ENCODE results near the gene TMEM168.
"Not testable (repeated sequence)": the region's sequence is repeated elsewhere in the genome, so short reads cannot be mapped to it uniquely, and the experiment has no call there.

TMEM168 gene

DNA sequence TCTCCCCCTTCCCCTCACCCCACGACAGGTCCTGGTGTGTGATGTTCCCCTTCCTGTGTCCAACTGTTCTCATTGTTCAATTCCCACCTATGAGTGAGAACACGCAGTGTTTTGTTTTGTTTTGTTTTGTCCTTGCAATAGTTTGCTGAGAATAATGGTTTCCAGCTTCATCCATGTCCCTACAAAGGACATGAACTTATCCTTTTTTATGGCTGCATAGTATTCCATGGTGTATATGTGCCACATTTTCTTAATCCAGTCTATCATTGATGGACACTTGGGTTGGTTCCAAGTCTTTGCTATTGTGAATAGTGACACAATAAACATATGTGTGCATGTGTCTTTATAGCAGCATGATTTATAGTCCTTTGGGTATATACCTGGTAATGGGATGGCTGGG is 58.9 kb downstream of the TMEM168 start:
- H3K27ac ChIP-seq (ENCODE audit: extremely low read depth, low read depth, low read length); H3K4me1 ChIP-seq (ENCODE audit: control insufficient read depth, insufficient read depth, low read length); CTCF ChIA-PET; POLR2A ChIA-PET; H3K4me3 ChIP-seq (ENCODE audit: low read depth, low read length); H3K36me3 ChIP-seq (ENCODE audit: control insufficient read depth in 2 of 2, insufficient read depth in 1 of 2, low read length in 2 of 2); H3K9me3 ChIP-seq (ENCODE audit: control insufficient read depth, insufficient read depth, low read depth, low read length): not testable (repeated sequence)
- TF ChIP-seq ZNF146 (tag by site-specific recombination; IDR thresholded peaks at IDR 0.05) (peak; percentile 69), ZNF280D (tag by site-specific recombination; IDR thresholded peaks at IDR 0.05) (peak; percentile 67; the same call in 1 of the 2 replicates)

DNA sequence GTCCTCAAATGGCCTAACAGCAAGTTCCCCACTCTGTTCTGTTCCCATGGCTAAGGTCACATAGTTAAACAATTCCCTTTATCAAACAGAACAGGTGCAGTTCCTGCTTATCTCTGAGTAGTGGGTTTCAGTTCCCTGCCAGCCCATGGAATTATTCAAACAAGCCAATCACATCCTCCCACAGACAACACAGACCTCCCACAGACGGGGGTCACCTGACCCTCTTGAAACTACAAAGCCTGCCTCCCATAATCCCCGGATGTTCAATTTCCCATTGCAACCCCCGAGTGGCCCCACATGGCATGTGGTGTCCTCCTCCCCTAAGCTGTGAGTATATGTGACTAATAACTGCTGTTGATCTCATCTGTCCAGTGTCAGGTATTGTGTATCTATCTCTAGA is 64.1 kb downstream of the TMEM168 start:
- no peaks in the 10 kb centered on the region for H3K4me1 ChIP-seq (ENCODE audit: control insufficient read depth, insufficient read depth, low read length)
- no peaks in the 10 kb centered on the region for H3K9me3 ChIP-seq (ENCODE audit: control insufficient read depth, insufficient read depth, low read depth, low read length)
- POLR2A ChIA-PET = no interaction called here
- TF ChIP-seq FEZF1 (tag by site-specific recombination; IDR thresholded peaks at IDR 0.05) = no peak
- no peak for TF ChIP-seq ZNF280C (tag by site-specific recombination; IDR thresholded peaks at IDR 0.05)
- no peak for TF ChIP-seq ZFP3 (tag by site-specific recombination; IDR thresholded peaks at IDR 0.05; ENCODE audit: low read depth)
- TF ChIP-seq ZEB2 (tag by site-specific recombination; IDR thresholded peaks at IDR 0.05) = no peak
- TF ChIP-seq OSR2 (tag by site-specific recombination; IDR thresholded peaks at IDR 0.05) = no peak
- H3K27ac ChIP-seq (ENCODE audit: extremely low read depth, low read depth, low read length) = no peak overlapping the region
- no peaks in the 10 kb centered on the region for H3K36me3 ChIP-seq (ENCODE audit: control insufficient read depth in 2 of 2, insufficient read depth in 1 of 2, low read length in 2 of 2)
- no peak overlapping the region for H3K4me3 ChIP-seq (ENCODE audit: low read depth, low read length)
- CTCF ChIA-PET = no interaction called here

- CTCF ChIA-PET = no interaction called here
- Histone ChIP-seq H3K36me3 (ENCODE audit: control insufficient read depth in 2 of 2, insufficient read depth in 1 of 2, low read length in 2 of 2) (no peaks in the 10 kb centered on the region), H3K4me1 (ENCODE audit: control insufficient read depth, insufficient read depth, low read length) (no peaks in the 10 kb centered on the region), H3K9me3 (ENCODE audit: control insufficient read depth, insufficient read depth, low read depth, low read length) (no peaks in the 10 kb centered on the region), H3K4me3 (ENCODE audit: low read depth, low read length) (no peak overlapping the region), H3K27ac (ENCODE audit: extremely low read depth, low read depth, low read length) (no peak overlapping the region)
- POLR2A ChIA-PET = no interaction called here
- TF ChIP-seq TRIM28 (IDR thresholded peaks at IDR 0.05; ENCODE audit: borderline replicate concordance, low read length) (no peak), ZNF157 (tag by site-specific recombination; IDR thresholded peaks at IDR 0.05) (no peak), KLF16 (tag by site-specific recombination; IDR thresholded peaks at IDR 0.05) (no peak), ZBTB11 (tag by site-specific recombination; conservative IDR thresholded peaks at IDR 0.05; ENCODE audit: low read depth) (no peak), ZSCAN18 (tag by site-specific recombination; IDR thresholded peaks at IDR 0.05) (no peak), MZF1 (tag by site-specific recombination; IDR thresholded peaks at IDR 0.05; ENCODE audit: borderline replicate concordance) (no peak)
- TF ChIP-seq, protein P1, sequence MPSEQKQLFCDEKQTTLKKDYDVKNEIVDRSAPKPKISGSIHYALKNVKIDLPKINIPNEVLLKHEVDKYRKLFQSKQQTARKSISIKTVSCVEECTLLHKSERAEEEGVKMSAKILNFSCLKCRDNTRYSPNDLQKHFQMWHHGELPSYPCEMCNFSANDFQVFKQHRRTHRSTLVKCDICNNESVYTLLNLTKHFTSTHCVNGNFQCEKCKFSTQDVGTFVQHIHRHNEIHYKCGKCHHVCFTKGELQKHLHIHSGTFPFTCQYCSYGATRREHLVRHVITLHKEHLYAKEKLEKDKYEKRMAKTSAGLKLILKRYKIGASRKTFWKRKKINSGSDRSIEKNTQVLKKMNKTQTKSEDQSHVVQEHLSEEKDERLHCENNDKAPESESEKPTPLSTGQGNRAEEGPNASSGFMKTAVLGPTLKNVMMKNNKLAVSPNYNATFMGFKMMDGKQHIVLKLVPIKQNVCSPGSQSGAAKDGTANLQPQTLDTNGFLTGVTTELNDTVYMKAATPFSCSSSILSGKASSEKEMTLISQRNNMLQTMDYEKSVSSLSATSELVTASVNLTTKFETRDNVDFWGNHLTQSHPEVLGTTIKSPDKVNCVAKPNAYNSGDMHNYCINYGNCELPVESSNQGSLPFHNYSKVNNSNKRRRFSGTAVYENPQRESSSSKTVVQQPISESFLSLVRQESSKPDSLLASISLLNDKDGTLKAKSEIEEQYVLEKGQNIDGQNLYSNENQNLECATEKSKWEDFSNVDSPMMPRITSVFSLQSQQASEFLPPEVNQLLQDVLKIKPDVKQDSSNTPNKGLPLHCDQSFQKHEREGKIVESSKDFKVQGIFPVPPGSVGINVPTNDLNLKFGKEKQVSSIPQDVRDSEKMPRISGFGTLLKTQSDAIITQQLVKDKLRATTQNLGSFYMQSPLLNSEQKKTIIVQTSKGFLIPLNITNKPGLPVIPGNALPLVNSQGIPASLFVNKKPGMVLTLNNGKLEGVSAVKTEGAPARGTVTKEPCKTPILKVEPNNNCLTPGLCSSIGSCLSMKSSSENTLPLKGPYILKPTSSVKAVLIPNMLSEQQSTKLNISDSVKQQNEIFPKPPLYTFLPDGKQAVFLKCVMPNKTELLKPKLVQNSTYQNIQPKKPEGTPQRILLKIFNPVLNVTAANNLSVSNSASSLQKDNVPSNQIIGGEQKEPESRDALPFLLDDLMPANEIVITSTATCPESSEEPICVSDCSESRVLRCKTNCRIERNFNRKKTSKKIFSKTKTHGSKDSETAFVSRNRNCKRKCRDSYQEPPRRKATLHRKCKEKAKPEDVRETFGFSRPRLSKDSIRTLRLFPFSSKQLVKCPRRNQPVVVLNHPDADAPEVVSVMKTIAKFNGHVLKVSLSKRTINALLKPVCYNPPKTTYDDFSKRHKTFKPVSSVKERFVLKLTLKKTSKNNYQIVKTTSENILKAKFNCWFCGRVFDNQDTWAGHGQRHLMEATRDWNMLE (tag by site-specific recombination; conservative IDR thresholded peaks at IDR 0.05; ENCODE audit: low read depth) = no peak
- TF ChIP-seq, protein P2, sequence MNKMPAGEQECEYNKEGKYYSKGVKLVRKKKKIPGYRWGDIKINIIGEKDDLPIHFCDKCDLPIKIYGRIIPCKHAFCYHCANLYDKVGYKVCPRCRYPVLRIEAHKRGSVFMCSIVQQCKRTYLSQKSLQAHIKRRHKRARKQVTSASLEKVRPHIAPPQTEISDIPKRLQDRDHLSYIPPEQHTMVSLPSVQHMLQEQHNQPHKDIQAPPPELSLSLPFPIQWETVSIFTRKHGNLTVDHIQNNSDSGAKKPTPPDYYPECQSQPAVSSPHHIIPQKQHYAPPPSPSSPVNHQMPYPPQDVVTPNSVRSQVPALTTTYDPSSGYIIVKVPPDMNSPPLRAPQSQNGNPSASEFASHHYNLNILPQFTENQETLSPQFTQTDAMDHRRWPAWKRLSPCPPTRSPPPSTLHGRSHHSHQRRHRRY (tag by site-specific recombination; IDR thresholded peaks at IDR 0.05) = no peak
Measured at GRCh38 chr7:112723416-112723815, 66.8 kb downstream of the TMEM168 start.
